NCI-H2171 (cell line): ENCODE measurements around the gene MARCHF6.
"Not testable (repeated sequence)": the region's sequence is repeated elsewhere in the genome, so short reads cannot be mapped to it uniquely, and the experiment has no call there.

Source experiments
- DNase-seq: peaks from one replicate; lab custom pipeline; 2025; lab: John Stamatoyannopoulos, UW

The MARCHF6 gene

DNA sequence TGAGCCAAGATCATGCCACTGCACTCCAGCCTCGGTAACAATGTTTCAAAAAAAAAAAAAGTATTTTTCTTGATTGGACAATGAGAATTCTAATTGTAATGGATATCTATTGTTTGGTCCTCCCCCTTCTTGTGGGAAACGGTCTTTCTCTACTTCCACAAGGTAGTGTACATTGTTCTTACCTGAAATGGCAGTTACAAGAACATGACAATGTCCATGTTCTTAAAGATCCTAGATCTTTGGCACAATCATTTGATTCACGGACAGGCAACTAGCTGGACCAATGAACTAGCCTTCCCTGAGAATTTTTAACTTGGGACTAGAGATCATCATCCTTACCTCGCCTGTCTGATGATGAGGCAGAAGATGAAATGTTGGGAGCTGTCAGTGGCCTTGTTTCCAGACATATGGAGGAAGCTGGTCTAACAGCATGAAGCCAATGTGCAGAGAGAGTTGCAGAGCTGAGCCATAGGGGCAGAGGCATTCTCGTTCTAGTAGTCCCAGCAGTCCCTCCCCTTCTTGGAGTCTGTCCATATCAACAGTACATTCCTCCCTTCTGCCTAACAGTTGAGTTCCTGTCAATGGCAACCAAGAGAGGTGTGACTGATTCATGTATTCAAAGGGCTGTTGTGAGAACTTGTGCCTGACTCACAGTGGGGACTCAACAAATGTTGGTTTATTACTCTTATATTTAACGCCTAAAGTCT is 2.1 kb upstream of the MARCHF6 start:
- no peak for DNase-seq

DNA sequence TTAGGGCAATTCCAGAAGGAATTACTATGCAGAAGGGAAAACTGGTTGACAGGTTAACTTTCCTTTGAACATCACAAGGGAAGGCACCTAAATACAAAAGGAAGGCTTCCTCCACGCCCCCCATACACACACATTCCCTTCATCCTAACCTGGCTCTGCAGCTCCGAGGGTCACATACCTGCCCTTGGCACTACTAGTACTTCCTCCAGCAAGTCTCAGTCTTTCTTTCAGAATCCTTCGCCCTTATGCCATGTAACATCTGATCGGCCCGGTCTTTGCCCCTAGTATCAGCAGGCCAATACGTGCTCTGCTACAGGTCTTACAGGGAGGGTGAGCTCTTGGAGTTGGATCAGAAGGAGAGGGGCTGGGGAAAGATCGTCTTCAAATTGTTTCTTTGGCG is 1.6 kb upstream of the MARCHF6 start:
- DNase-seq = no peak

DNA sequence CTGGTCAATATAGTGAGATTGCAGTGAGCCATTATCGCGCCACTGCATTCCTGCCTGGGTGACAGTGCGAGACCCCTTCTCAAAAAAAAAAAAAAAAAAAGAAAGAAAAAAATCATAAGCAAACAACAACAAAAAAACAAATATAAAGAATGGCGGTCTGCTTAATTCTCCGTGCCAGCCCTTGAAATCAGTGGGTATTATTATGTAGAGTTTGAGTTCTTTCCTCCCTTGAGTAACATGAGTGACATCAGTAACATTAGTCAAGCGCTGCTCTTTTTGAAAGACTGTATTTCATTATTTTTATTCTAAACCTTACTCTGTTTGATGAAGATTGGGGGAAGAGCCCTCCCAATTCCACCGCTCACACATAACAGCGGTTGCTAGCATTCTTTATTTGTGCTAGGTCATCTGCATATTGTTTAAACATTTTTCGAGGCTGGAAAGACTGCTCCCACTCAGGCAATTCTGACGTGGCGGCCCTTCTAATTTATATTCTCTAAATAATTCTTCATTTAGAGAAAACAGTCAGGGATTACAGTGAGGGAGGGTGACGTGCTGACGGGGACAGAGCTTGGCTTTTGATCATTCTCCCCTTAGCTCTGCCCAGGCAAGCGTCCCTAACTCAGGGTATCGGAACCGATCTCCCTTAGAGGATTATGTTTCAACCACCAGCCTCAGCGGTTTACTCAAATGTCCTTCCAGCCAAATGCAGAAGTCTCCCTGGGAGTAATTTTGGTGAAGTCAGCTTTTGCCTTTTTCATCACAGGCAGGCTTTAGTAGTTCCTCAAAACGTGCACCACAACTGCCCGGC is 860 bp upstream of the MARCHF6 start:
- peak; percentile 70 for DNase-seq

DNA sequence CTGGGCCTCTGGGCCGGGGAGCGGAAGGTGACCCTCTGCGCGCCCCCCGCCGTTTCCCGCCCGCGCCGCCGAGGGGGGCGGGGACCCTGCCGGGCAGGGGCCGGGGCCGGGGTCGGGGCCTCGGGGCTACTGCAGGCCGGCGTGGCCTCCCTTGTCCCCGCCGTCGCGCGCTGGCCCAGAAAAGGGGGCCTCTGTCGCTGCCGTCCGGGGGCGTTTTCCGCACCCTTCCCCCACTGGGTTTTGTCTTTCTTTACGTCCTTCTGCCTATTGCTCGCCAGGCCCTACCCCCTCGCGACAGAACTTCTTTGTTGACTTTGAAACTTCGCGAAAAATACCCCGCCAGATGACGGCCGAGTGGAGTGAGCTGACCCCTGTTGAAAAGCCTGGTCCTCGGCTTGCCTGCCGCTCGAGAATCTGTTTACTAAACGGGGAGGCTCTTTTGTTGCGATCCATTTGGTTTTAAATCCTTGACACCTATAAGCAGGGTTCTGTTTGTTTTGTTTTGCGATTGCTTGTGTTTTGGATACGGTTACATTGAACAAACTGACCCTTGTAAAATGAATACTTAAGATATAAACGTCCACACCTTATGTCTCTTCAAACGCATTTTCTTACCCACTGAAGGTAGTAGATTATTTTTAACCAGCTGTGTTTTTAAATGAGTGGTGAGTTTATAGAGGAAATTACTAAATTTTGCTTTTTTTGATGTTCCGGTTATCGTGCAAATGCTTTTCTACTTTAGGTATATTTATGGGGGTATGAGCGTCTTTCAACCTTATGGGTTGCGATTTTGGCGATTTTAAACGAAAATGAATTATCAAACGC is 765 bp downstream of the MARCHF6 start:
- DNase-seq = no peak

DNA sequence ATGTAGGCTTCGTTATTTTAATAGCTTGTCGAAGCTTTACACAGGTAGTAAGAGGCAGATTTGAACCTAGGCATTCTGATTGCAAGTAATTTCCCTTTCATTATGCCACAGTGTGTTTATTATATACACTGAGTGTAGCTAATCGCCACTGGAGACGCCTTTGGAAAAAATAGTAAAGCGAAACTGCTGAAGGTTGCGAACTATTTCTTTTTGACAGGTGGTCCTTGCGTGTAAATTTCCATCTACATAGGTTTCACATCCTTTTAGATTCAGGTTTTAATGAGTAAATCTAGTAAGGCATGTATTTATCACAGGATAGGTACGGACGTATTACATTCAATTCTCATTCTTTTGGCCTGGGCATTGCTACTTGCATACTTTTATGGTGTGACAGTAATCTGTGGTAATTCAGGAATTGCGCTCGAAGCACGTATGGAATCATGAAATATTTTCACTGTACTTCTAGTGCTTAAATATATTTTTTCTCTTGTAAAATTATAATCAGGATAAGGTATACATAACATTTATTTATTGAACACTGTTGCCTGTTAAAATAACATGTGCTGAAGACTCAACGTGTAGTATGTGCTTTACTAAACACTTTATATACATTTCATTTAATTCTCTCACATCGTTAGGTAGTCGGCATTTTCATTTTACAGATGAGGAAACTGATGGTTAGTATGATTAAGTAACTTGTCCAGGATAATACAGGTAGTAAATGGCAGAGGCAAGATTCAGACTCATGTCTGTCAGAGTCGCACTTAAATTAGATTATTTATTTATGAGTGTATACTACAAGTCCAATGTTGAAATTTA is 1.8 kb downstream of the MARCHF6 start:
- DNase-seq = no peak

DNA sequence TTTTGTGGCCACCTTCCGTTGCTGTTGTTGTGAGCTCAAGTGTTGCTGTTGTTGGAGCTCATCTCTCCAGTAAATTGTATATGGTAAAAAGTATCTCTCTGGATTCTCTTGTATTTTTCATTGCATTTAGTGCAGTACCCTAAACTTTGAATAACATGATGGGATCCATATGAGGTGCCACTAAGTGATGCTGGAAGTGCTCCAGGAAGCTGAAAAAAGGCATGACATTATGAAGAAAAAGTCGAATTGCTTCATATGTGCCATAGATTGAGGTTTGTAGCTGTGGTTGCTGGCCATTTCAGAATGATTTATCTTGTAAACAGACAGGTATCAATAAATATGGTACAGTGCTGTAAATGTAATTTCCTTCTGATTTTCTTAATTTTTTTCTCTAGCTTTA is 5.5 kb downstream of the MARCHF6 start:
- DNase-seq = no peak

DNA sequence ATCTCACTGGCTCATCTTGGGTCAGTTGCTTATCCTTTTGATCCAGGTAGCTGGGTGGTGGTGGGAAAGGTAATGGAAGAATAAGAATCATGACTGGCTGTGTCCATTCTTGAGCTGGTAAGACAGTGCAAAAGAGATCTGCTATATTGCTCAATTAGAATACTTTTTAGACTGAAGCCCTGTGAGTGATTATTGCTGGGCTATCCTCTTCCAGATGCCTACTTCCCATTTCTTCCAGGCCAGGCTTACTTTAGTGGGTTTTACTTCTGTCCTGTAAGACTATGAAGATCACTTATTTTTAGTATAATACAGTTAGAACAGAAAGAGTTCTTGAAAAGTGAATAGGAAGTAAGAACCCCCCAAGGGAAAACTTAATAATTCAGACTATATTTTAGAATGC is 7.2 kb downstream of the MARCHF6 start:
- no peak for DNase-seq

DNA sequence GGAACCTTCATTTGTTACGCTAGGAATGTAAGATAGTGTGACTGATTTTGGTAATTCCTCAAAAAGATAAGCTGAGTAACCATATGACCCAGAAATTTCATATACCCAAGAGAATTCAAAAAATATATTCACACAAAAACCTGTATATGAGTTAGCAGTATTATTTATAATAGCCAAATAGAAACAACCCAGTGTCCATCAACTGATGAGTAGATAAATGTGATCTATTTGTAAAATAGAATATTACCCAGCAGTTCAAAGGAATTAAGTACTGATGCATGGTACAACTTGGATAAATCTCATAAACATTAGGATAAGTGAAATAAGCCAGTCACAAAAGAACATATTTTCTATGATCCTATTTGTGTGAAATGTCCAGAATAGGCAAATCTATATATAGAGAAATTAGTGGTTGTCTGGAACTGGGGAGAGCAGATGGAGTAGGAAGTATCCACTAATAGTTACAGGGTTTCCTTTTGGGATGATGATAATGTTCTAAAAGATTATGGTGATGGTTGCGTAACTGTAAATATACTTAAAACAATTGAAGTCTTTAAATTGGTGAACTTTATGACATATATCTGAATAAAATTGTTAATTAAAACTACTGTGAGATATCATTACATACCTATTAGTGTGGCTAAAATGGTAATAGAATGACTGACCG is 10.2 kb downstream of the MARCHF6 start:
- no peak for DNase-seq

DNA sequence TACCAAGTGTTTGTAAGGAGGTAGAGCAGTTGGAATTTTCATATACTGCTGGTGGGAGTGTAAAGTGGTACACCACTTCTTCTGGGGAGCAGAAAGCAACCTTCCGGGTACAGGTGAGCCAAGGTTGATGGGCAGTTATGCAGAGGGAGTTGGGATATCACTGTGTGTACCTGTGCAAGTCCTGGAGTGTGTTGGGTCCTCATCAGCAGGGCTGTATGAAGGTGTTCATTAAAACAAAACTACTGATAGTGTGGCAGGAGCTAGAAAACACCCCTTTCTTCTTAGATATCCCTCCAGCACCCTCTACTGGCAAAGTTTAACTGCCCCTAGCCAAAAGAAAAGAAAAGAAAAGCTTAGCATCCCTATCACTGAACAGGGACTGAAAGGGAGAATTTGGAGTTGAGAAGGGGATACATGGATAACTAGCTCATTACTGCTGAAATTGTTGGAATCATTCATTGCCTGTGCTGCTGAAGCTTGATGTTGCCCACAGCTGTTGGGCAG is 10.7 kb downstream of the MARCHF6 start:
- no peak for DNase-seq

DNA sequence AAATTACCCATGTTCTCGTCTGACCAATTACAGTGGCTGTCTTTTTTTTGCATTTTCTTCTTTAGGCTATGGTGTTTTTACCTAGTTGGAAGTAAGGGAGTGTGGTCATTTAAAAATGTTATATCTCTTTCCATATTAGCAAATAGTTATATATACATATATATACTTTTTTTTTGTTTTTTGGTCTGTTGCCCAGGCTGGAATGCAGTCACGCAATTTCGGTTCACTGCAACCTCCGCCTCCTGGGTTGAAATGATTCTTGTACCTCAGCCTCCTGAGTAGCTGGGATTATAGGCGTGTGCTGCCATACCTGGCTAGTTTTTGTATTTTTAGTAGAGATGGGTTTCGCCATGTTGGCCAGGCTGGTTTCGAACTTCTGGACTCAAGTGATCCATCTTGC is 12.3 kb downstream of the MARCHF6 start:
- no peak for DNase-seq

DNA sequence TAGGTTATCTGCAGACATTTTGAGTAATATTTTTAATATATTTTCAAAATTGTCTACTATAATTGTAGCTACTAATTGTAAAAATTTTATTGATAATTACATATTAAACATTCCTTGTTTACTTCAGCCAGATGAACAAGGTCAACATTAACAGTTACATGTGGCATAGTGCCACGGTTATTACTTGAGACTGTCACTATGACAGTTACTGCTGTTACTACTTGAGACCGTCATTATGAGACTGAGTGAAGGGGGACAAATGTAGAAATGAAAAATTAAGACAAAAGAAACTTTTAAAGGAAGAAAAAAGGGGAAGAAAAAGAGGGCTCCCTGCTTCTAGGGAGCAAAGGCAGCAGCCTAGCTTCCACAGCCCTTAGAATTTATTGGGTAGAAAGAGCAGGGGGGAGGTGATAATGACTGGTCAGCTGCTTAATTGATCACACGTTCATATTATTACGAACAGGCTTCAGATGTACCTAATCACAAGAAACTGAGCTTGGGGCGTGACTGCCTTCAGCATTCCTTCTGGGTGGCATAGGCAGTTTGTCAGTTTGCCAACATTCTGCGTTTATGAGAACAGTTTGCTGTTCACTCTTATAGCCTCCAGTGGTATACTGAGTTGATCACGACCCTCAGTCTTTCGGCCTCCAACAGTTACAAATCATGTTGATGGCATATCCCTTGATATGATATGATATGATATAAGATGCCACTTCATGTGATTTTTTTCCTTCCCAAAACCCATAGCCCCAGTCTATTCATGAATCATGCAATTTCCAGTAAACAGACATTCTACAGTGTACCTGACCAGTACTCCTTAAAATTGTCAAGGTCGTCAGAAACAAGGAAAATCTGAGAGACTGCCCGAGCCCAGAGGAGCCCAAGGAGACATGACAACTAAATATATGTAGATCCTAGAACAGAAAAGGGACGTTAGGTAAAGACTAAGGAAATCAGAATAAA is 13.1 kb downstream of the MARCHF6 start:
- no peak for DNase-seq

DNA sequence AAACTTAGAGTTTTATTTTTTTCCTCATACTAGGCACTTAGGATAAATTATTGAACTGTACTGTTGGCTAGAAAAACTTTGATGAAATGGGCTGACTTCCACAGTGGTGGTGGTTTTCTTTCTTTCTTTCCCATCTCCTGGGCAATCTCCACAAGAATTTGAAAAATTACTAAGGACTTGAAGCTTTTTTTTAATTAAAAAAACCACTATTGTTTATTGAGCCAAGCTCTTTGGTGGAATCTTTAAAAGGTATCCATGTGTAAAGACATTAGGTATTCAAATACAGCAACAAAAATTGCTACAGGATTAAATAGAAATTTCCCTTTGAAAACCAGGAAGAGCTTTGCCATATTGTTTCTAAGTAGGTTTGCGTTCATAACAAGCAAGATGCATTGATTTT is 14.1 kb downstream of the MARCHF6 start:
- DNase-seq = no peak

DNA sequence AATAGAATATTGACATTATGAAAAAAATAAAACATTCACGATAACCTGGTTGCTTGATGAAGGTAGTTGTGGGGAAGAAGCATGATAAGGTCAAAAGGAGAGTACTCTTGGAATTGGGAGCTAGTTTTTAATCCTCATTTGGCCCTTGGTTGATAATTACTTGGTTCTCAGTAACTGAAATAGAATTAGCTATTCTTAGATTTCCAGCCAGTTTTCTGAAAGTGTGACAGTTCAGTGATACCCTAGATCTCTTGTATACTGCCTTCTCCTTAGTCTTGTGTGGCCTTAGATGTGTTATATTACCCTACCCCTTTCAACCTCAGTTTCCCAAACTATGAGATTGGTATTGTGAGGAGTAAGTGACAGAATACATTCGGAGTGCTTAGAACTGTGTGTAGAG is 17.4 kb downstream of the MARCHF6 start:
- DNase-seq = no peak

DNA sequence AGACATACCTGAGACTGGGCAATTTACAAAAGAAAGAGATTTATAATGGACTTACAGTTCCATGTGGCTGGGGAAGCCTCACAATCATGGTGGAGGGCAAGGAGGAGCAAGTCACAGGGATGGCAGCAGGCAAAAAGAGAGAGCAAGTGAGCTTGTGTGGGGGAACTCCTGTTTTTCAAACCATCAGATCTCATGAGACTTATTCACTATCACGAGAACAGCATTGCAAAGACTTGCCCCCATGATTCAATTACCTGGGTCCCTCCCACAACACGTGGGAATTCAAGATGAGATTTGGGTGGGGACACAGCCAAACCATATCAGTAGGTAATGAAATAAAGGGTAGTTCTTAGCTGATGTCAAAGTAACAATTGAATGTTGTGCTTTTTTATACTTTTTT is 17.9 kb downstream of the MARCHF6 start:
- not testable (repeated sequence) for DNase-seq

DNA sequence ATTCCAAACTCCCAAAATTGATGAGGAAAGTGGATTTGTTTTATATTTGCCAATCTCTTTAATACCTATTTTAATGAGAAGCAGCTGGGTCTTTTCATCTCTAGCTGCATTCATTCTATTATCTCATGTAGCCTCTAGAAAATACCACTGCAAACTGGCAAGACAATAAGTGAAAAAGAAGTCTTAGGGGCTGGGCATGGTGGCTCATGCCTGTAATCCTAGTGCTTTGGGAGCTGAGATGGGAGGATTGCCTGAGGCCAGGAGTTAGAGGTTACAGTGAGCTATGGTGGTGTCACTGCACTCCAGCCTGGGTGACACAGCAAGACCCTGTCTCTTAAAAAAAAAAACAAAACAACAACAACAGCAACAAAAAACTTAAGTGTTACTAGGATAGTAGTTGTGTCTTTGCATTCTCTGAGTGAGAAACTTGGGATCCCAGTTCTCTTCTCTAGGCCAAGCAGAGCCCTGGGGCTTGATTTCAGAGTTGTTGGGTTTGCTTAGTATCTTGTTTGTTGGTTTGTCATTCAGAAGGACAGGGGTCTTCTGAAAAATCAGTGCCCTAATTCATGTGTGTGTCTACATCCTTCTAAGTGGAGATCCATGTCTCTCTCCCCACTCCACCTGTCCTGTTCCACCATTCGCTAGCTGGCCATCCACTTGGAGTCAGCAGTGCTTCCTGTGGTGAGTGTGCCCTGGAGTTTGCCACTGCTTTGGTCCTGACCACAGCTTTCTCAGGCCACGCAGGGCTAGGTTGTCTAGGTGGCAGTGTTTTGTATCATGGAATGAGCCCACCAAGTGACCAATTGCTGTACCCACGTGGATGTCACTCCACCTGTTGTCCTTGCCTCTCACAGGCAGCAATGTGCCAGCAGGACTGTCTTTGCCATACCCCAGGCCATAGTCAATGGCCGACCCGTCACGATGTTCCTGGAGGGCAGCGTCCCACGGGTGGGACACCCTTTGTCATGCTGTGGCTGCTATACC is 19.5 kb downstream of the MARCHF6 start:
- DNase-seq = no peak

DNA sequence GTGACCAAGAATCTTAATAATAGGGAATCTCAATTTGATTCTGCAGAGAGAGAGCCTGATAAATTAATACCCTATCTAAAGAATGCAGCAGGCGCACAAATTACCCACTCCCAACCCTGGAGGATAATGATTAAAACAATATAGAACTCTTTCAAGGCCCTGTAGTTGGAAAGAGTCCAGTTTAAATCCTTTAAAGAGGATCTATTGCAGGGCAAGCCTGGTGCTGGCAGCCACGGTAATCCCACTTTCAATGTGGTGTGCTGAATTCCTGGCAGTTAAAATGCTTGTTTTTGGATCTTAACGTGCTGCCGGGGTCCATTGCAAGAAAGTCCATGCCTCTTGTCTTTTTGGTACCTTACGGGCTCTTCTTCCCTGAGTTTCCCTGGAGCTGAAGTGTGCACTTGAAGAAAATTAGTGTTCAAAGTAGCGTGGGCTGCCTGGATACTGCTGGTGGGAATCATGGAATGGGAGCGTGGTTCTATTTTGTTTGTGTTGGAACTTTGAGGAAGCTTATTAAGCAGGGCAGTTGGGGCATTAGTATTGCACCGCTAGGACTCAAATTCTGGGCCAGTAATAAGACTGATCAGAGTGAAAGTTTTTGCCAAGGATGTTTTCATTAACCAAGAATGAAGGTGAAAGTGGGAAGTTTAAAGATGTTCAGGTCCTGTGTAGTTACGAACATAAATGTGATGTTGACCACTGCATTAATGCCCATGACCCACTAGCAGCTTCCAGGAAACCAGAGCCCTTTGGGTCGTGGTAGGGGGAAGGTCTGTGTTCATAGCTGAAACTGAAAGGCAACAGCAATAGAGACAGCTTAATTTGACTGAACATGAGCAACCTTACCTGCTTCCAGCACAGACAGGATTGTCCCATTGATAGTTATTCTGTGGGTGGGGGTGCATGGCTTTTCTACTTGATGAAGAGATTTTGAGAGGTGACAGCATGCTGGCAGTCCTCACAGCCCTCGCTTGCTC is 20.8 kb downstream of the MARCHF6 start:
- no peak for DNase-seq

DNA sequence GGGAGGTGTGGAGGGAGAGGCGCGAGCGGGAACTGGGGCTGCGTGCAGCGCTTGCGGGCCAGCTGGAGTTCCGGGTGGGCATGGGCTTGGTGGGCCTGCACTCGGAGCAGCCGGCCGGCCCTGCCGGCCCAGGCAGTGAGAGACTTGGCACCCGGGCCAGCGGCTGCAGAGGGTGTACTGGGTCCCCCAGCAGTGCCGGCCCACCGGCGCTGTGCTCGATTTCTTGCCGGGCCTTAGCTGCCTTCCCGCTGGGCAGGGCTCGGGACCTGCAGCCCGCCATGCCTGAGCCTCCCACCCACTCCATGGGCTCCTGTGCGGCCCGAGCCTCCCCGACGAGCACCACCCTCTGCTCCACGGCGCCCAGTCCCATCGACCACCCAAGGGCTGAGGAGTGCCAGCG is 21.7 kb downstream of the MARCHF6 start:
- DNase-seq = not testable (repeated sequence)
